Measurements from ENCODE around the gene FOXJ3. TPM values are rescaled to one million over a fixed set of nuclear protein-coding genes. Genes with fewer than 3 reads are reported as not detected.

FOXJ3 gene
- total RNA-seq, 1 donor from 2014 or later = 49.4 TPM

- no peak for TF ChIP-seq CTCF (conservative IDR thresholded peaks at IDR 0.05)
- peaks cover 4% of the 10 kb centered on the region for H3K9me3 Mint-ChIP-seq
- H3K27ac Mint-ChIP-seq = no peak overlapping the region
- H3K4me1 Mint-ChIP-seq (ENCODE audit: unreplicated experiment) = peaks cover 10% of the 10 kb centered on the region
- peaks cover 21% of the 10 kb centered on the region for H3K36me3 Mint-ChIP-seq
- H3K27me3 Mint-ChIP-seq = no peaks in the 10 kb centered on the region
- no peak overlapping the region for H3K4me3 Mint-ChIP-seq
- no peak for DNase-seq (ENCODE audit: extremely low spot score, unreplicated experiment)
These were observed 74.5 kb downstream of the FOXJ3 start for GRCh38 chr1:42260376-42261070.

DNA sequence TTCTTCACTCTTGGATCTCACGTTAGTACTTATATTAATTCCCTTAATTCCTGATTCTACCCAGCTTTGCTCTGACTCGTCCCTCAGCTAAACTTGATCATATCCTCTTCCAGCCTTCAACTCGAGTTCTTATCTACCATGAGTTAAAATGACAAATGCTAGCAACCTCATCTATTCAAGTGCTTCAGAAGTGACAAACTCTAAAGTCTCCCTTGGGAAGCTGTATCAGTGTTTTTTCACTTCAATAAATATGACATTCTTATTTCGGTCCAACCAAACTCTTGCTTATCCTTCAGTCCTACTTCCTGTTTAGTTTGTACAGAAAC, 75.3 kb downstream of the FOXJ3 start:
- H3K4me1 Mint-ChIP-seq (ENCODE audit: unreplicated experiment) = peaks cover 10% of the 10 kb centered on the region
- DNase-seq (ENCODE audit: extremely low spot score, unreplicated experiment) = no peak
- peaks cover 25% of the 10 kb centered on the region for H3K36me3 Mint-ChIP-seq
- H3K4me3 Mint-ChIP-seq = peak overlapping the region; percentile 10
- peak overlapping the region; percentile 48 for H3K27ac Mint-ChIP-seq
- no peaks in the 10 kb centered on the region for H3K27me3 Mint-ChIP-seq
- H3K9me3 Mint-ChIP-seq = peaks cover 8% of the 10 kb centered on the region
- TF ChIP-seq CTCF (conservative IDR thresholded peaks at IDR 0.05) = no peak

GRCh38 chr1:42259059-42259738, 75.8 kb downstream of the FOXJ3 start:
- Mint-ChIP-seq H3K27ac (peak overlapping the region; percentile 48), H3K27me3 (no peaks in the 10 kb centered on the region), H3K4me1 (ENCODE audit: unreplicated experiment) (peaks cover 10% of the 10 kb centered on the region), H3K4me3 (peak overlapping the region; percentile 10), H3K36me3 (peaks cover 25% of the 10 kb centered on the region), H3K9me3 (peaks cover 8% of the 10 kb centered on the region)
- no peak for TF ChIP-seq CTCF (conservative IDR thresholded peaks at IDR 0.05)
- no peak for DNase-seq (ENCODE audit: extremely low spot score, unreplicated experiment)

DNA sequence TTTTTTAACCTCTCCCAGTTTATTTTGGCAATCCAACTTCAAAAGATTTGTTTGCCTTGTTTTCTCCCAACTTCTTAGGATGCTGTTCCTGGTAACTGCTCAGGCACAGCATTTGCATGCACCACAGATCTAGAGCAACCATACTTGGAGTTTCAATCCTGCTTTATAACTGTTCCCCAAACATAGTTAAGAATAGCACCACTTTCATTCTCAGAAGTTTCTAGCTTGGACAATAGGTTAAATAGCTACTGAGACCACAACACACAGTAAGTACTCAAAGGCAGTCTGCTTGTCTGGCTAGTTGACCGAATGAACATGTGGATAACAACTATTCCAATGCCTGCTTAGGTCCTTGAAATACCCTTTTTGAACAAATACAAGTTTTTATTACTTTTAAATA, 76.8 kb downstream of the FOXJ3 start:
- Mint-ChIP-seq H3K4me3 (no peak overlapping the region), H3K27me3 (no peaks in the 10 kb centered on the region), H3K27ac (no peak overlapping the region), H3K4me1 (ENCODE audit: unreplicated experiment) (peaks cover 10% of the 10 kb centered on the region), H3K36me3 (peaks cover 18% of the 10 kb centered on the region), H3K9me3 (peaks cover 8% of the 10 kb centered on the region)
- no peak for TF ChIP-seq CTCF (conservative IDR thresholded peaks at IDR 0.05)
- no peak for DNase-seq (ENCODE audit: extremely low spot score, unreplicated experiment)

GRCh38 chr1:42251042-42251441, 84.0 kb downstream of the FOXJ3 start:
- DNase-seq (ENCODE audit: extremely low spot score, unreplicated experiment) = no peak
- H3K9me3 Mint-ChIP-seq = peaks cover 4% of the 10 kb centered on the region
- H3K4me3 Mint-ChIP-seq = no peak overlapping the region
- no peak for TF ChIP-seq CTCF (conservative IDR thresholded peaks at IDR 0.05)
- no peaks in the 10 kb centered on the region for H3K4me1 Mint-ChIP-seq (ENCODE audit: unreplicated experiment)
- H3K27me3 Mint-ChIP-seq = no peaks in the 10 kb centered on the region
- no peak overlapping the region for H3K27ac Mint-ChIP-seq
- H3K36me3 Mint-ChIP-seq = peaks cover 41% of the 10 kb centered on the region
